GM21447 (cell line): ENCODE results near the gene F9.
"Not testable (repeated sequence)": the region's sequence is repeated elsewhere in the genome, so short reads cannot be mapped to it uniquely, and the experiment has no call there.

ENCODE experiments used
- ATAC-seq: cut with Tn5 transposase; IDR thresholded peaks from one replicate; pipeline ENCODE4 v1.9.1; 2021; ENCODE audit not compliant: unreplicated experiment

Gene F9

GRCh38 chrX:139530550-139530949 is at the start of gene F9:
Gene F9 (plus strand): TSS chrX:139530739. CDS start chrX:139530765, 26 bp downstream.
- no peak for ATAC-seq

- no peak for ATAC-seq
Measured at GRCh38 chrX:139483699-139484098, 46.8 kb upstream of the F9 start.

GRCh38 chrX:139484591-139484990 is 45.9 kb upstream of the F9 start:
- no peak for ATAC-seq

- ATAC-seq, result no peak
Measured at GRCh38 chrX:139495324-139495723, 35.2 kb upstream of the F9 start.

- no peak for ATAC-seq
Measured at GRCh38 chrX:139506333-139506732, 24.2 kb upstream of the F9 start.

- no peak for ATAC-seq
Measured at GRCh38 chrX:139508099-139508498, 22.4 kb upstream of the F9 start.

GRCh38 chrX:139518475-139518874 is 12.1 kb upstream of the F9 start:
- ATAC-seq, result no peak

GRCh38 chrX:139528829-139529228 is 1.7 kb upstream of the F9 start:
- not testable (repeated sequence) for ATAC-seq

- no peak for ATAC-seq
Measured at GRCh38 chrX:139532834-139533233, 2.3 kb downstream of the F9 start.

- ATAC-seq, result no peak
Measured at GRCh38 chrX:139533444-139533843, 2.9 kb downstream of the F9 start.

- ATAC-seq, result peak; percentile 73
Measured at GRCh38 chrX:139538907-139539790, 8.6 kb downstream of the F9 start.

GRCh38 chrX:139542652-139543051 is 12.1 kb downstream of the F9 start:
- no peak for ATAC-seq

GRCh38 chrX:139543920-139544319 is 13.4 kb downstream of the F9 start:
- ATAC-seq, result no peak

GRCh38 chrX:139544591-139544990 is 14.1 kb downstream of the F9 start:
- no peak for ATAC-seq

- peak; percentile 26 for ATAC-seq
Measured at GRCh38 chrX:139554376-139554775, 23.8 kb downstream of the F9 start.

GRCh38 chrX:139554991-139555675 is 24.6 kb downstream of the F9 start:
- no peak for ATAC-seq

GRCh38 chrX:139559383-139560042 is 29.0 kb downstream of the F9 start:
- ATAC-seq, result no peak

- no peak for ATAC-seq
Measured at GRCh38 chrX:139560221-139560620, 29.7 kb downstream of the F9 start.

- no peak for ATAC-seq
Measured at GRCh38 chrX:139563251-139563650, 32.7 kb downstream of the F9 start.

- no peak for ATAC-seq
Measured at GRCh38 chrX:139566981-139567380, 36.4 kb downstream of the F9 start.

- ATAC-seq, result no peak
Measured at GRCh38 chrX:139581068-139581467, 50.5 kb downstream of the F9 start.

- no peak for ATAC-seq
Measured at GRCh38 chrX:139585613-139586012, 55.1 kb downstream of the F9 start.
